B cell (primary cell): Measurements from ENCODE around the gene JMJD1C. TPM values are rescaled to one million over a fixed set of nuclear protein-coding genes. Genes with fewer than 3 reads are reported as not detected.
"Not testable (repeated sequence)": the region's sequence is repeated elsewhere in the genome, so short reads cannot be mapped to it uniquely, and the experiment has no call there.

Source experiments
- ATAC-seq: fragments of 200-7000 bp; cut with Tn5 transposase; one replicate; pipeline ENCODE4 v1.10.0; 2021; ENCODE audit warnings: low read depth, mild to moderate bottlenecking, moderate number of reproducible peaks, moderate library complexity
- CTCF ChIA-PET: fragments of 350-600 bp; sonication (Branson Sonifier 250); formaldehyde crosslinking; loops from one replicate; lab custom pipeline; 2021; ENCODE audit warnings: antibody characterized with exemption, inconsistent platforms; lab: Charles Lee
- POLR2A ChIA-PET: fragments of 350-600 bp; sonication (Branson Sonifier 250); formaldehyde crosslinking; loops from one replicate; lab custom pipeline; 2021; ENCODE audit warnings: antibody characterized with exemption; lab: Charles Lee
- DNase-seq: peaks from one replicate; pipeline ENCODE4 v3.0.0; 2013
- H2AFZ ChIP-seq: 2 replicates; pipeline ENCODE4 v1.6.1; 2012; ENCODE audit warnings: mild to moderate bottlenecking, low read depth, low read length; ENCODE audit not compliant: insufficient read depth, poor library complexity, severe bottlenecking
- H3K27ac ChIP-seq, 2 donors: 1 replicate in 1 of 2; 2 replicates in 1 of 2; pipeline ENCODE4 v1.5.1; 2012 to 2013; ENCODE audit warnings: low read length in 2 of 2, mild to moderate bottlenecking in 2 of 2, moderate library complexity in 1 of 2
- H3K27me3 ChIP-seq, 4 experiments: fragments of 200-600 bp in 1 of 4; sonication (generic) in 1 of 4; replicated peaks in 1 of 4; 1 replicate in 2 of 4; 2 replicates in 2 of 4; pipeline versions ENCODE4 v1.6.1 to v1.7.0; 2013 to 2016; ENCODE audit warnings: low read length in 3 of 4, mild to moderate bottlenecking in 2 of 4, mixed read lengths in 1 of 4, moderate library complexity in 1 of 4; ENCODE audit not compliant: insufficient read depth in 4 of 4, control insufficient read depth in 3 of 4; ENCODE audit errors: control extremely low read depth in 1 of 4
- H3K36me3 ChIP-seq, 2 experiments: replicated peaks in 1 of 2; 1 replicate in 1 of 2; 2 replicates in 1 of 2; pipeline versions ENCODE4 v1.6.1 to v1.7.1; 2013; ENCODE audit warnings: low read length in 1 of 2; ENCODE audit not compliant: insufficient read depth in 2 of 2, control insufficient read depth in 1 of 2; ENCODE audit errors: control extremely low read depth in 1 of 2, extremely low read depth in 1 of 2
- H3K4me1 ChIP-seq, 2 donors: fragments of 200-600 bp in 1 of 2; sonication (generic) in 1 of 2; 1 replicate in 1 of 2; 2 replicates in 1 of 2; pipeline versions ENCODE4 v1.5.1 to v1.6.1; 2013 to 2017; ENCODE audit warnings: low read length in 2 of 2; ENCODE audit not compliant: control insufficient read depth in 2 of 2, insufficient read depth in 2 of 2
- H3K4me2 ChIP-seq: replicated peaks from 2 replicates; pipeline ENCODE3; 2012; ENCODE audit warnings: mild to moderate bottlenecking, low read depth, low read length; ENCODE audit not compliant: poor library complexity, severe bottlenecking
- H3K4me3 ChIP-seq, 5 experiments: fragments of 200-600 bp in 1 of 5; sonication (generic) in 1 of 5; 1 replicate in 3 of 5; 2 replicates in 2 of 5; pipeline versions ENCODE4 v1.5.1 to v1.7.0; 2011 to 2016; ENCODE audit warnings: low read length in 4 of 5, mild to moderate bottlenecking in 4 of 5, low read depth in 2 of 5, control low read depth in 1 of 5, moderate library complexity in 1 of 5; ENCODE audit not compliant: insufficient read depth in 1 of 5; ENCODE audit errors: control extremely low read depth in 1 of 5, extremely low read depth in 1 of 5
- H3K79me2 ChIP-seq: fragments of 200-600 bp; sonication (generic); one replicate; pipeline ENCODE4 v1.6.0; 2016; ENCODE audit warnings: low read length; ENCODE audit not compliant: control insufficient read depth, insufficient read depth
- H3K9ac ChIP-seq: fragments of 200-600 bp; sonication (generic); 2 replicates; pipeline ENCODE4 v1.6.1; 2017; ENCODE audit warnings: mild to moderate bottlenecking, low read length, moderate library complexity
- H3K9me3 ChIP-seq, 3 donors: one replicate each; pipeline versions ENCODE4 v1.6.1 to v1.7.1; 2013; ENCODE audit warnings: low read length in 2 of 3; ENCODE audit not compliant: control insufficient read depth in 2 of 3, insufficient read depth in 1 of 3; ENCODE audit errors: control extremely low read depth in 1 of 3
- H4K20me1 ChIP-seq: 2 replicates; pipeline ENCODE4 v1.6.0; 2012; ENCODE audit warnings: mild to moderate bottlenecking, low read length; ENCODE audit not compliant: insufficient read depth, control insufficient read depth, poor library complexity, severe bottlenecking
- H3K27ac Mint-ChIP-seq: one replicate; pipeline ENCODE4 v1.8.0; 2021; ENCODE audit warnings: mixed read lengths
- H3K27me3 Mint-ChIP-seq: one replicate; pipeline ENCODE4 v1.8.0; 2021; ENCODE audit warnings: mixed read lengths
- H3K4me1 Mint-ChIP-seq: one replicate; pipeline ENCODE4 v1.8.0; 2021; ENCODE audit warnings: mixed read lengths
- H3K4me3 Mint-ChIP-seq: one replicate; pipeline ENCODE4 v1.8.0; 2021; ENCODE audit warnings: mixed read lengths
- H3K9me3 Mint-ChIP-seq: one replicate; pipeline ENCODE4 v1.8.0; 2022; ENCODE audit warnings: mixed read lengths; ENCODE audit not compliant: insufficient read depth
- EZH2 ChIP-seq: IDR thresholded peaks from 2 replicates; pipeline ENCODE4 v1.6.1; 2012; ENCODE audit warnings: borderline replicate concordance, low read depth, mild to moderate bottlenecking, moderate library complexity, low read length; ENCODE audit not compliant: insufficient read depth, poor library complexity, severe bottlenecking
- WGBS: methylation state at CpG from one replicate; pipeline ENCODE4 v1.1.5; 2013; ENCODE audit warnings: missing lambda C conversion rate; ENCODE audit not compliant: insufficient coverage; 5-methylcytosine and 5-hydroxymethylcytosine counted together
- intact Hi-C: fragments of 100-400 bp; cut with micrococcal nuclease; formaldehyde crosslinking; loops from one replicate; pipeline ENCODE4 v1.10.0; 2022
- polyA plus RNA-seq: library from polyadenylated mRNA; depleted of rRNA; stranded (reverse); fragments of >200 nt; gene quantifications from 2 replicates; pipeline ENCODE4 v1.2.3, GENCODE V29; 2012
- total RNA-seq, 2 donors: library from RNA; stranded (reverse); fragments of 120-200 nt in 1 of 2; gene quantifications; 1 replicate in 1 of 2; 2 replicates in 1 of 2; pipeline versions ENCODE4 v1.2.3 to v1.2.4, GENCODE V29; 2013 to 2022
- TF ChIP-seq, protein P1 (sequence below): fragments of 200-600 bp; IDR thresholded peaks from one replicate; pipeline ENCODE4 v1.8.0; 2022; ENCODE audit warnings: antibody characterized with exemption, mild to moderate bottlenecking

JMJD1C gene
- total and polyA plus RNA-seq, 2 donors (not counting 1 experiment from before 2014, with no cell fraction given), result 81.8 to 235 TPM

DNA sequence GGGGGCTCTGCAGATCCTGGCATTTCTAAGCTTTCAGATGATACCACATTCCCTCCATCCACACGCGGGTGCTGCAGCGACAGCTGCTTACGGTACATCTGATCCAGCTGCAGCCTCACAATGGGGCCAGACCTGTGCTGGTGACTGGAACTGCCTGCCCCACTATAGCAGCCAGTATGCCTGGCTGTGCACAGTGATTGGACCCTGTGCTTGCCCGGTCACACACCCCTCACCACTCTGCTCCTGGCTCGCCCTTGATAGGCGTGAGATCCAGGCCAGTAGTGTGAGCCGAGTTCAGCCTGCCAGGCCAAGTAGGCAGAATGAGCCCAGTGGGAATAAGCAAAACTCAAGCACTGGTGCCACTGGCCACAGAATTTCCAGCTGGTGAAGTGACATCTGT, 167.8 kb downstream of the JMJD1C start:
- ChIA-PET POLR2A (no interaction called here), CTCF (interaction anchor here (0.8 kb wide), 1 partner anchor 25 kb away, joined by 3 read pairs; no protein-coding TSS in a partner anchor)
- 97% methylated on average over 8 of the region's 8 CpGs for WGBS
- DNase-seq (no peak), ATAC-seq (no peak)
- peaks cover 54% of the 10 kb centered on the region for H3K79me2 ChIP-seq
- no peak overlapping the region for H2AFZ ChIP-seq
- no peak overlapping the region for H3K4me3 ChIP-seq
- Mint-ChIP-seq H3K27me3 (no peaks in the 10 kb centered on the region), H3K27ac (no peak overlapping the region), H3K4me1 (peaks cover 8% of the 10 kb centered on the region), H3K9me3 (no peaks in the 10 kb centered on the region), H3K4me3 (no peak overlapping the region)
- H3K9ac ChIP-seq, result no peak overlapping the region
- TF ChIP-seq EZH2, result no peak
- TF ChIP-seq, protein P1, sequence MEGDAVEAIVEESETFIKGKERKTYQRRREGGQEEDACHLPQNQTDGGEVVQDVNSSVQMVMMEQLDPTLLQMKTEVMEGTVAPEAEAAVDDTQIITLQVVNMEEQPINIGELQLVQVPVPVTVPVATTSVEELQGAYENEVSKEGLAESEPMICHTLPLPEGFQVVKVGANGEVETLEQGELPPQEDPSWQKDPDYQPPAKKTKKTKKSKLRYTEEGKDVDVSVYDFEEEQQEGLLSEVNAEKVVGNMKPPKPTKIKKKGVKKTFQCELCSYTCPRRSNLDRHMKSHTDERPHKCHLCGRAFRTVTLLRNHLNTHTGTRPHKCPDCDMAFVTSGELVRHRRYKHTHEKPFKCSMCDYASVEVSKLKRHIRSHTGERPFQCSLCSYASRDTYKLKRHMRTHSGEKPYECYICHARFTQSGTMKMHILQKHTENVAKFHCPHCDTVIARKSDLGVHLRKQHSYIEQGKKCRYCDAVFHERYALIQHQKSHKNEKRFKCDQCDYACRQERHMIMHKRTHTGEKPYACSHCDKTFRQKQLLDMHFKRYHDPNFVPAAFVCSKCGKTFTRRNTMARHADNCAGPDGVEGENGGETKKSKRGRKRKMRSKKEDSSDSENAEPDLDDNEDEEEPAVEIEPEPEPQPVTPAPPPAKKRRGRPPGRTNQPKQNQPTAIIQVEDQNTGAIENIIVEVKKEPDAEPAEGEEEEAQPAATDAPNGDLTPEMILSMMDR, result no peak
- H3K4me1 ChIP-seq, result no peaks in the 10 kb centered on the region
- peaks cover 0 to 1% (median 0%) of the 10 kb centered on the region in 3 donors for H3K9me3 ChIP-seq
- no peak overlapping the region for H3K27ac ChIP-seq
- intact Hi-C loops, result no loop called here
- no peak overlapping the region for H3K4me2 ChIP-seq
- peaks cover 9% of the 10 kb centered on the region for H4K20me1 ChIP-seq
- no peaks in the 10 kb centered on the region for H3K27me3 ChIP-seq
- no peaks in the 10 kb centered on the region for H3K36me3 ChIP-seq

DNA sequence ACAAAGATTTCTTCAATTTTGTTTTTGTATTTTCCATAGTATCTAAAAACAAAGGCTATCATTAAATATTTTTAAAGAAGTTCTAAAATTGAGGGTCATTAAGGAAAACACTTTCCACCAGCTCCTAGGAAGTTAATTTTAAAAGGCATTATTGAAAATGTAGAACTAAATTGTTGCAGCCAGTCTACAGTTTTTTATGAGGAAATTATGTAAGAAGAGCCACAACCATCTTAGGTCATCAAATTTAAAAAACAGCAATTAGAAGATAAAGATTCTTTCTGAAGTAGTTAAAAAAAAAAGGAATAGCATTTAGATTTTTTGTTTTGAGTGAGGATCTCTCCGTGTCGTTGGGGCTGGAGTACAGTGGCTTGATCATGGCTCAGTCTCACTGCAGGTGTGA, 171.0 kb downstream of the JMJD1C start:
- Histone ChIP-seq H4K20me1 (no peaks in the 10 kb centered on the region), H3K36me3 (no peaks in the 10 kb centered on the region), H3K4me3 (no peak overlapping the region), H3K9me3 (peaks cover 0 to 1% (median 0%) of the 10 kb centered on the region in 3 donors), H3K4me2 (no peak overlapping the region), H3K27me3 (no peaks in the 10 kb centered on the region), H3K27ac (no peak overlapping the region), H3K4me1 (no peaks in the 10 kb centered on the region), H2AFZ (no peak overlapping the region), H3K79me2 (peaks cover 47% of the 10 kb centered on the region), H3K9ac (no peak overlapping the region)
- no peak for TF ChIP-seq EZH2
- TF ChIP-seq, protein P1, result no peak
- CTCF ChIA-PET, result no interaction called here
- Mint-ChIP-seq H3K27me3 (no peaks in the 10 kb centered on the region), H3K27ac (no peak overlapping the region), H3K9me3 (no peaks in the 10 kb centered on the region), H3K4me3 (no peak overlapping the region), H3K4me1 (no peaks in the 10 kb centered on the region)
- ATAC-seq (no peak), DNase-seq (no peak)
- intact Hi-C loops, result no loop called here
- POLR2A ChIA-PET, result no interaction called here
- 86% methylated on average over 1 of the region's 2 CpGs for WGBS

DNA sequence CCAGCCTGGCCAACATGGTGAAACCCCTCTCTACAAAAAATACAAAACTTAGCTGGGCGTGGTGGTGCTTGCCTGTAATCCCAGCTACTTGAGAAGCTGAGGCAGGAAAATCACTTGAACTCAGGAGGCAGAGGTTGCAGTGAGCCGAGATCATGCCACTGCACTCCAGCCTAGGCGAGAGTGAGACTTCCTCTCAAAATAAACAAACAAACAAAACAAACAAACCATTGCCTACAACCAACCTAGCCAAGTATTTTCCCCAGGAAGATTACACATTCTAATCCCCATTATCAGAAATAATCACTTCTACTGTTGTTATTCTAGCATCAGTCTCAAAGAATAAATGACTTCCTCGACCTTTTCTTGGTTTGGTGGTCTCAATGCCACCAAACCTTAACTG, 172.9 kb downstream of the JMJD1C start:
- H3K4me1 Mint-ChIP-seq, intact Hi-C loops, H3K9me3 Mint-ChIP-seq, POLR2A ChIA-PET, H3K36me3 ChIP-seq, H3K27ac Mint-ChIP-seq, H3K27me3 Mint-ChIP-seq, H3K9me3 ChIP-seq, ATAC-seq, CTCF ChIA-PET, H3K4me3 Mint-ChIP-seq, H2AFZ ChIP-seq, H3K4me2 ChIP-seq, H3K4me1 ChIP-seq, H3K27ac ChIP-seq, H3K4me3 ChIP-seq, H3K9ac ChIP-seq, H3K27me3 ChIP-seq, H4K20me1 ChIP-seq, DNase-seq: not testable (repeated sequence)
- WGBS, result 95% methylated on average over 3 of the region's 4 CpGs
- H3K79me2 ChIP-seq, result peaks cover 44% of the 10 kb centered on the region
